ENCODE results near the gene COL18A1. TPM values are rescaled to one million over a fixed set of nuclear protein-coding genes. Genes with fewer than 3 reads are reported as not detected.
"Not testable (repeated sequence)": the region's sequence is repeated elsewhere in the genome, so short reads cannot be mapped to it uniquely, and the experiment has no call there.

The COL18A1 gene
- total and polyA plus RNA-seq, 5 donors: 52.3 to 134 (median 80.5) TPM

GRCh38 chr21:45527151-45527999 is 122.4 kb downstream of the COL18A1 start:
- H3K27me3 ChIP-seq (ENCODE audit: control insufficient read depth, insufficient read depth); intact Hi-C loops (cut with DNase I); H3K4me1 ChIP-seq (ENCODE audit: control insufficient read depth, insufficient read depth, low read length); H3K27ac ChIP-seq (ENCODE audit: low read length); ATAC-seq; H3K9me3 ChIP-seq (ENCODE audit: control insufficient read depth, low read length); H3K4me3 ChIP-seq (ENCODE audit: low read length): not testable (repeated sequence)
- DNase-seq: peak; percentile 12 to 48 (median 24)
- WGBS: 90% methylated on average over 19 of the region's 19 CpGs

GRCh38 chr21:45528028-45528705 is 123.2 kb downstream of the COL18A1 start:
- intact Hi-C loops (cut with DNase I): no loop called here
- DNase-seq (peak; percentile 10 to 44 (median 15)), ATAC-seq (no peak)
- Histone ChIP-seq H3K4me1 (ENCODE audit: control insufficient read depth, insufficient read depth, low read length) (no peaks in the 10 kb centered on the region), H3K27ac (ENCODE audit: low read length) (no peak overlapping the region), H3K9me3 (ENCODE audit: control insufficient read depth, low read length) (no peaks in the 10 kb centered on the region), H3K4me3 (ENCODE audit: low read length) (no peak overlapping the region), H3K27me3 (ENCODE audit: control insufficient read depth, insufficient read depth) (no peaks in the 10 kb centered on the region)
- 86% methylated on average over 18 of the region's 18 CpGs for WGBS

GRCh38 chr21:45528981-45529784 is 124.2 kb downstream of the COL18A1 start:
- intact Hi-C loops (cut with DNase I): no loop called here
- 84% methylated on average over 20 of the region's 20 CpGs for WGBS
- Histone ChIP-seq H3K27ac (ENCODE audit: low read length) (no peak overlapping the region), H3K4me3 (ENCODE audit: low read length) (no peak overlapping the region), H3K27me3 (ENCODE audit: control insufficient read depth, insufficient read depth) (no peaks in the 10 kb centered on the region), H3K4me1 (ENCODE audit: control insufficient read depth, insufficient read depth, low read length) (no peaks in the 10 kb centered on the region), H3K9me3 (ENCODE audit: control insufficient read depth, low read length) (no peaks in the 10 kb centered on the region)
- DNase-seq (peak; percentile 13 to 63 (median 45)), ATAC-seq (no peak)

- peak in 2 of 3 donors; percentile 2 to 3 for DNase-seq
- WGBS: 97% methylated on average over 11 of the region's 11 CpGs
- H3K27me3 ChIP-seq (ENCODE audit: control insufficient read depth, insufficient read depth): no peaks in the 10 kb centered on the region
- no peak overlapping the region for H3K4me3 ChIP-seq (ENCODE audit: low read length)
- no peak for ATAC-seq
- H3K4me1 ChIP-seq (ENCODE audit: control insufficient read depth, insufficient read depth, low read length): peaks cover 2% of the 10 kb centered on the region
- no peaks in the 10 kb centered on the region for H3K9me3 ChIP-seq (ENCODE audit: control insufficient read depth, low read length)
- intact Hi-C loops (cut with DNase I): no loop called here
- H3K27ac ChIP-seq (ENCODE audit: low read length): no peak overlapping the region
These were observed 124.9 kb downstream of the COL18A1 start for GRCh38 chr21:45529785-45530422.

- H3K27me3 ChIP-seq (ENCODE audit: control insufficient read depth, insufficient read depth): no peaks in the 10 kb centered on the region
- ATAC-seq: no peak
- peaks cover 3% of the 10 kb centered on the region for H3K4me1 ChIP-seq (ENCODE audit: control insufficient read depth, insufficient read depth, low read length)
- peak; percentile 16 to 46 (median 24) for DNase-seq
- no peaks in the 10 kb centered on the region for H3K9me3 ChIP-seq (ENCODE audit: control insufficient read depth, low read length)
- H3K4me3 ChIP-seq (ENCODE audit: low read length): no peak overlapping the region
- H3K27ac ChIP-seq (ENCODE audit: low read length): no peak overlapping the region
- 98% methylated on average over 50 of the region's 50 CpGs for WGBS
- intact Hi-C loops (cut with DNase I): no loop called here
These were observed 125.6 kb downstream of the COL18A1 start for GRCh38 chr21:45530423-45531113.

- H3K9me3 ChIP-seq (ENCODE audit: control insufficient read depth, low read length); H3K27ac ChIP-seq (ENCODE audit: low read length); ATAC-seq; H3K4me1 ChIP-seq (ENCODE audit: control insufficient read depth, insufficient read depth, low read length); intact Hi-C loops (cut with DNase I); H3K27me3 ChIP-seq (ENCODE audit: control insufficient read depth, insufficient read depth); H3K4me3 ChIP-seq (ENCODE audit: low read length): not testable (repeated sequence)
- DNase-seq: peak in 2 of 3 donors; percentile 13 to 18
- 97% methylated on average over 17 of the region's 17 CpGs for WGBS
These were observed 126.1 kb downstream of the COL18A1 start for GRCh38 chr21:45531114-45531392.

GRCh38 chr21:45531393-45532215 is 126.6 kb downstream of the COL18A1 start:
- Histone ChIP-seq H3K4me3 (ENCODE audit: low read length) (no peak overlapping the region), H3K27ac (ENCODE audit: low read length) (no peak overlapping the region), H3K27me3 (ENCODE audit: control insufficient read depth, insufficient read depth) (no peaks in the 10 kb centered on the region), H3K4me1 (ENCODE audit: control insufficient read depth, insufficient read depth, low read length) (peaks cover 3% of the 10 kb centered on the region), H3K9me3 (ENCODE audit: control insufficient read depth, low read length) (no peaks in the 10 kb centered on the region)
- ATAC-seq (no peak), DNase-seq (peak; percentile 8 to 57 (median 46))
- 98% methylated on average over 76 of the region's 76 CpGs for WGBS
- intact Hi-C loops (cut with DNase I): no loop called here

GRCh38 chr21:45532826-45533360 is 127.9 kb downstream of the COL18A1 start:
- Histone ChIP-seq H3K27me3 (ENCODE audit: control insufficient read depth, insufficient read depth) (no peaks in the 10 kb centered on the region), H3K9me3 (ENCODE audit: control insufficient read depth, low read length) (no peaks in the 10 kb centered on the region), H3K4me1 (ENCODE audit: control insufficient read depth, insufficient read depth, low read length) (peaks cover 3% of the 10 kb centered on the region), H3K4me3 (ENCODE audit: low read length) (no peak overlapping the region), H3K27ac (ENCODE audit: low read length) (no peak overlapping the region)
- peak; percentile 16 to 60 (median 49) for DNase-seq
- intact Hi-C loops (cut with DNase I): no loop called here
- ATAC-seq: no peak
- 69% methylated on average over 7 of the region's 7 CpGs for WGBS

- Histone ChIP-seq H3K27me3 (ENCODE audit: control insufficient read depth, insufficient read depth) (no peaks in the 10 kb centered on the region), H3K9me3 (ENCODE audit: control insufficient read depth, low read length) (no peaks in the 10 kb centered on the region), H3K27ac (ENCODE audit: low read length) (no peak overlapping the region), H3K4me1 (ENCODE audit: control insufficient read depth, insufficient read depth, low read length) (peaks cover 3% of the 10 kb centered on the region), H3K4me3 (ENCODE audit: low read length) (no peak overlapping the region)
- intact Hi-C loops (cut with DNase I): no loop called here
- ATAC-seq (no peak), DNase-seq (peak; percentile 35 to 51 (median 39))
- WGBS: 83% methylated on average over 12 of the region's 12 CpGs
These were observed 128.4 kb downstream of the COL18A1 start for GRCh38 chr21:45533361-45533845.

Data from right cardiac atrium (tissue), 5 donors.